Retinal pigment epithelial cell (primary cell): ENCODE results near the gene SETD2.
"Not testable (repeated sequence)": the region's sequence is repeated elsewhere in the genome, so short reads cannot be mapped to it uniquely, and the experiment has no call there.

Experiments
- DNase-seq: peaks from one replicate; pipeline ENCODE4 v3.0.0-alpha.2; 2010; ENCODE audit warnings: low read depth
- H3K4me3 ChIP-seq: 2 replicates; pipeline ENCODE4 v1.5.1; 2011; ENCODE audit warnings: mild to moderate bottlenecking, low read length, control low read depth, moderate library complexity
- CTCF ChIP-seq: conservative IDR thresholded peaks from 2 replicates; pipeline ENCODE4 v1.5.1; 2011; ENCODE audit warnings: low read depth, low read length, control low read depth, inconsistent platforms

SETD2 gene

GRCh38 chr3:47073685-47074084, 90.2 kb downstream of the SETD2 start:
- DNase-seq: no peak
- no peak overlapping the region for H3K4me3 ChIP-seq
- no peak for TF ChIP-seq CTCF

GRCh38 chr3:47070770-47071169, 93.1 kb downstream of the SETD2 start:
- no peak for TF ChIP-seq CTCF
- DNase-seq: no peak
- H3K4me3 ChIP-seq: no peak overlapping the region

GRCh38 chr3:47066259-47066658, 97.7 kb downstream of the SETD2 start:
- H3K4me3 ChIP-seq, DNase-seq: not testable (repeated sequence)

GRCh38 chr3:47065681-47066080, 98.2 kb downstream of the SETD2 start:
- TF ChIP-seq CTCF: no peak
- no peak overlapping the region for H3K4me3 ChIP-seq
- DNase-seq: no peak

GRCh38 chr3:47065058-47065457, 98.9 kb downstream of the SETD2 start:
- no peak for DNase-seq
- no peak for TF ChIP-seq CTCF
- no peak overlapping the region for H3K4me3 ChIP-seq

GRCh38 chr3:47057212-47057671, 106.7 kb downstream of the SETD2 start:
- TF ChIP-seq CTCF: no peak
- no peak overlapping the region for H3K4me3 ChIP-seq
- no peak for DNase-seq

GRCh38 chr3:47056705-47057104, 107.2 kb downstream of the SETD2 start:
- H3K4me3 ChIP-seq: no peak overlapping the region
- no peak for DNase-seq
- no peak for TF ChIP-seq CTCF

- TF ChIP-seq CTCF: no peak
- no peak overlapping the region for H3K4me3 ChIP-seq
- DNase-seq: no peak
Measured at GRCh38 chr3:47054412-47054811, 109.5 kb downstream of the SETD2 start.
